Measurements from ENCODE around the gene NPC1L1. TPM values are rescaled to one million over a fixed set of nuclear protein-coding genes. Genes with fewer than 3 reads are reported as not detected.

Gene NPC1L1
- polyA plus RNA-seq, 1 donor from 2014 or later, result not detected

GRCh38 chr7:44463169-44463808 is 77.8 kb downstream of the NPC1L1 start:
- TF ChIP-seq POLR2AphosphoS5 (IDR thresholded peaks at IDR 0.05), result no peak
- TF ChIP-seq MXI1 (conservative IDR thresholded peaks at IDR 0.05; ENCODE audit: poor library complexity, severe bottlenecking), result no peak
- TF ChIP-seq TAF1 (IDR thresholded peaks at IDR 0.05; ENCODE audit: low read depth), result no peak
- TF ChIP-seq CTCF (IDR thresholded peaks at IDR 0.05; ENCODE audit: poor library complexity, severe bottlenecking), result peak; percentile 23
- no peak for TF ChIP-seq REST (IDR thresholded peaks at IDR 0.05; ENCODE audit: borderline replicate concordance)
- no peak for TF ChIP-seq SMC3 (conservative IDR thresholded peaks at IDR 0.05; ENCODE audit: poor library complexity)
- TF ChIP-seq RAD21 (conservative IDR thresholded peaks at IDR 0.05), result no peak
- Histone ChIP-seq H3F3A (ENCODE audit: insufficient read depth, low read length, poor library complexity, severe bottlenecking) (no peaks in the 10 kb centered on the region), H3K9me3 (ENCODE audit: low read length) (no peaks in the 10 kb centered on the region), H3K9me2 (ENCODE audit: insufficient read depth, low read length) (no peaks in the 10 kb centered on the region), H2AFZ (ENCODE audit: low read depth, low read length) (no peak overlapping the region), H3K27ac (ENCODE audit: low read length) (no peak overlapping the region), H3K9ac (ENCODE audit: low read length) (no peak overlapping the region), H3K4me2 (ENCODE audit: low read length) (no peak overlapping the region), H3K27me3 (ENCODE audit: insufficient read depth, low read depth, low read length) (no peaks in the 10 kb centered on the region), H3K4me3 (ENCODE audit: low read length) (no peak overlapping the region), H3K79me2 (replicated peaks; ENCODE audit: insufficient read depth, low read length) (peaks cover 13% of the 10 kb centered on the region), H4K20me1 (ENCODE audit: insufficient read depth) (no peaks in the 10 kb centered on the region), H3K36me3 (ENCODE audit: insufficient read depth, low read length) (peaks cover 6% of the 10 kb centered on the region)

Small RNA genes within 50 kb of the gene (small RNA-seq; reads per million reads assigned to genes)
- 0 reads per million in 3 experiments for gene RNU6-1097P

Other genes starting within 250 kb of the NPC1L1 start
- 67.3 and 96.3 TPM in 2 replicates for gene CAMK2B, start 215.7 kb downstream of the NPC1L1 start, polyA plus RNA-seq
- 61.2 and 69.9 TPM in 2 replicates for gene NUDCD3, start 50.7 kb downstream of the NPC1L1 start, polyA plus RNA-seq
- 80.6 and 86.6 TPM in 2 replicates for gene DDX56, start 32.6 kb upstream of the NPC1L1 start, polyA plus RNA-seq
- gene TMED4, start 40.9 kb upstream of the NPC1L1 start, polyA plus RNA-seq, result 158 and 202 TPM in 2 replicates
- gene OGDH, start 65.3 kb upstream of the NPC1L1 start, polyA plus RNA-seq, result 16.9 and 23.6 TPM in 2 replicates
- gene ZMIZ2, start 207.5 kb upstream of the NPC1L1 start, polyA plus RNA-seq, result 18.3 and 19.8 TPM in 2 replicates

Data from neural cell (in vitro differentiated cells).